Right kidney (tissue), 1 donor: Measurements from ENCODE around the gene AGPAT1.

ENCODE experiments used
- DNase-seq: peaks from one replicate; pipeline ENCODE4 v3.0.0-alpha.2; 2016

Gene AGPAT1

GRCh38 chr6:32170294-32170693 is 5.6 kb downstream of the AGPAT1 start:
- no peak for DNase-seq

- DNase-seq = no peak
Measured at GRCh38 chr6:32168807-32169591, 6.9 kb downstream of the AGPAT1 start.

GRCh38 chr6:32168350-32168749 is 7.5 kb downstream of the AGPAT1 start:
- DNase-seq = no peak

DNA sequence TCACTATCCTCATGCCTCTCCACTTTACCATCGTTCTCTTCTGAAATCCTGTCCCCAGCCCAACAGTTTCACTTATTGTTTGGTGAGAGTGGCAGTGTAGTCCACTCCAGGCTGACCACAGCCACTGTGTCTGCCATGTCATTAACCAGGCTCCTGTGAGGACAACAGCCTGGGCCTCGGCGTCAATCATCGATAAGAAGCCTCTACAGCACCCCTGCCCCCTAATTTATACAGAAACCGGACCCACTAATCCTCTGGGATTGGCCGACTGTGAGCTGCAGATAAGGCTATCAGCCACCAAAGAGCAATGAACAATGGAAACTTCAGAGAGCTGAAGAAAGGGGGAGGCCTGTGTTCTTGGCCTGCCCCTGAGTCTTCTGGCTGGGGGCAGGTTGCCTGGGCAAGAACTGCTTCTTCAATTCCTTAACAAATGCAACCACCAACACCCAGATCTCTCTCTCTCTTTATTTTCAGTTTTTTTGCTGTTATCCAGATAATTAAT is 8.1 kb downstream of the AGPAT1 start:
- no peak for DNase-seq

DNA sequence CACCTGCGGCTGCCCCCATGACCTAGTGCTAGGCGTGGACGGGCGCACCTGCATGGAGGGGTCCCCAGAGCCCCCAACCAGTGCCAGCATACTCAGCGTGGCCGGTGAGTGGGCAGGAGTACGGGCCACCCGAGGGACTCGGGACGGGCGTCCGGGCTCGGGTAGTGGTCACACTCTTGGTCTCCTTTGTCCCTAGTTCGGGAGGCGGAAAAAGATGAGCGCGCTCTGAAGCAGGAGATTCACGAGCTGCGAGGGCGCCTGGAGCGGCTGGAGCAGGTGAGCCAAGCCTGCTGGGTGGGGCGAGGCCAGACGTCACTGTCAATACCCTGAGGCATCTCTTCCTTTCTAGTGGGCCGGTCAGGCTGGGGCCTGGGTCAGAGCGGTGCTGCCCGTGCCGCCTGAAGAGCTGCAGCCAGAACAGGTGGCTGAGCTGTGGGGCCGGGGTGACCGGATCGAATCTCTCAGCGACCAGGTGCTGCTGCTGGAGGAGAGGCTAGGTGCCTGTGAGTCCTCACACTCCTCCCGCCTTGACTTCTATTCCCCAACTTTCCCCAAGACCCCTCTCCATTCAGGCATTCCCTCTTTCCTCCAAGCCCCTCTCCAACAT is 8.6 kb downstream of the AGPAT1 start:
- DNase-seq = no peak

- DNase-seq = no peak
Measured at GRCh38 chr6:32166411-32167061, 9.3 kb downstream of the AGPAT1 start.

- DNase-seq = no peak
Measured at GRCh38 chr6:32164295-32164694, 11.6 kb downstream of the AGPAT1 start, which contains the start of gene EGFL8. Gene EGFL8, plus strand, starts transcription at chr6:32164595. Its CDS starts 1,571 bp downstream, at chr6:32166166.

DNA sequence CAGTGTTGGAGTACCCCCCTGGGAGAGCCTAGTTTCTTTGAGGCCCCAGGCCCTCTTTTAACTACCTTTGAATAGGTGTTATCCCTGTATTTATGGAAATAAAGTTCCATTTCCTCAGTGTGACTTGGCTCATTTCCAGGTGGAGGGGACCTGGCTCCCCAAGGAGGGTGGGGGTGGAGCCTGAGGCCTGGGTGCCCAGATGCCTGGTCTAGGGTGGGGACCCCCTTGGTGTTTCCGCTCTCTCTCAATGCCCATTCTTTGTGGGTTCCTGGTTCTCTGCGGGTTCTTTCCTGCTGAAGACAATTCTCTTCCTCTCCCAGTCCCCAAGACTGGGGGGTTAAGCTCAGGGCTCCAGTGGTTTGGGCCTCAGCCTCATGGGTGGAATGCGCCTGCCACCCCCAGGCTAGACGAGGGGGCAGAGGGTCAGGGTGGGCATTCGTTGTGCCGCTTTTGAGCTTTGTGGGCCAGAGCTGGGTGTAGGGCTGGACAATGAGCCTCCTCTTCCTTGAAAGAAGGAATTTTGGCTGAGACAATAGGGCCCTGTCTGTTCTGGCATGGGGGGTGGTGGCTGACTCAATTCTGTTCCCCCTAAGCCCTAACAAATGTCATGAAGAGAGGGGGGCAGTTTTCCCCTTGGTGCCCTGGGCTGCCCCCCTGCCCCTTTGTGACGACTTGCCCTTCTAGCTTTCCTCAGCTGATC is 12.2 kb downstream of the AGPAT1 start:
- no peak for DNase-seq

DNA sequence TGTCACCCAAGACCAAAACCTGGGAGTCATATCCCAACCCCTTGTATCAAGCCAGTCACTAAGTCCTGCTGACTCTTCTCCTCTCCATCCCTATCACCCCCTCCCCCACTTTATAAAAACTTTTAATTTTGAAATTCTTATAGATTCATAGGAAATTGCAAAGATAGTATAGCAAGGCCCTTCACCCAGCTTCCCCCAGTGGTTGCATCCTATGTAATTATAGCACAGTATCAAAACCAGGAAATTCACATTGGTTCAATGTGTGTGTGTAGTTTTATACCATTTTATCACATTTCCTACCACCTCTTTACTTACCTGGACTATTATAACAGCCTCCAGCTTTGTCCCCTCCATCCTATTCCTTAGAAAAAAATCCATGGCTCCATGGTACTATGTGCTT is 17.8 kb downstream of the AGPAT1 start:
- no peak for DNase-seq

GRCh38 chr6:32156891-32157290 is 19.0 kb downstream of the AGPAT1 start:
- no peak for DNase-seq

- DNase-seq = peak; percentile 88
Measured at GRCh38 chr6:32154514-32155161, 21.2 kb downstream of the AGPAT1 start.

DNA sequence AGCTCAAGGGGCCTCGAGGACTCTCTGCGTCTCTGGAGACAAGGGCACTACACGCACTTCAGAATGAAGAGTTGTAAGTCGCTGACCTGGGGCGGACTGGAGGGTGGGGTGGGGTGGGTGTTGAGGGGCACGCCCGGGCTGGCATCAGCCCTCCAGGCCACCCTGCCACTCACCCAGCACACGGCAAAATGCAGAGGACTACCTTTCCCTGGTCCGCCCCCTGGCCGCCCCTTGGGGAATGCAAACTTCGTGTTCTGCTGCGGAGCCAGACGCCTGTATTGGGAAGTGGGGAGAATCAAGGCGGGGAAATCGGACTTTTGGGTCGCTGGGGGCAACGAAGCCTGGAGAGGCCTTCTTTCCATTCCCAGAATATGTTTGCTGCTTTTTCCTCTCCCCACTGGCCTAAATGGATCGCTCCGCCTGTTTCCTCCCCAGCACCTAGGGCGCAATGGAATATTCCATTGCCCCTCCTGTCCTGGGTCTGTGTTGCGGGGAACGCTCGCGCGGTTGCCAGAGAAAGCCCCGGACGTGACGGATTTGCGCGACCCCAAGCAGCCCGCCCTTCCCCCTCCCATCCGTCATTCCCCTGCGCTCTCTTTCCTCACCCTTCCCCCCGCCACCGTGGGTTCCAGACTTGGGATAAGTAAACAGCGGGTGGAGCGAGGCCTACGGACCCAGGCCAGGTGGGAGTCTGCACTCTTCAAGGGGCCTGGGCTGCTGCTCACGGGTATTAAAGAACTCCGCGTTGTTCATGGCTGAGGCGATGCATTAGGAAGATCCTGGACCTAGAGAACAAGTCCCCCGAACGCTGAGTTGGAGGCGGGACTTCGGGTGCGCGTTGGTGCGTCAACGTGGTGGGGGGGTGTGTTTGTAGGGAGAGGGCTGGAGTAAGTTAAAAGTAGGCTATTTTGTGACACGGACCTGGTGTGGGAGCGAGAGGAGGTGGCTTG is 22.0 kb downstream of the AGPAT1 start, which contains the start of gene PPT2:
TSS of gene PPT2 (plus strand) at position 578 of the 950 bp plus-strand sequence. CDS start 454 bp downstream, outside the sequence.
- peak; percentile 89 for DNase-seq

DNA sequence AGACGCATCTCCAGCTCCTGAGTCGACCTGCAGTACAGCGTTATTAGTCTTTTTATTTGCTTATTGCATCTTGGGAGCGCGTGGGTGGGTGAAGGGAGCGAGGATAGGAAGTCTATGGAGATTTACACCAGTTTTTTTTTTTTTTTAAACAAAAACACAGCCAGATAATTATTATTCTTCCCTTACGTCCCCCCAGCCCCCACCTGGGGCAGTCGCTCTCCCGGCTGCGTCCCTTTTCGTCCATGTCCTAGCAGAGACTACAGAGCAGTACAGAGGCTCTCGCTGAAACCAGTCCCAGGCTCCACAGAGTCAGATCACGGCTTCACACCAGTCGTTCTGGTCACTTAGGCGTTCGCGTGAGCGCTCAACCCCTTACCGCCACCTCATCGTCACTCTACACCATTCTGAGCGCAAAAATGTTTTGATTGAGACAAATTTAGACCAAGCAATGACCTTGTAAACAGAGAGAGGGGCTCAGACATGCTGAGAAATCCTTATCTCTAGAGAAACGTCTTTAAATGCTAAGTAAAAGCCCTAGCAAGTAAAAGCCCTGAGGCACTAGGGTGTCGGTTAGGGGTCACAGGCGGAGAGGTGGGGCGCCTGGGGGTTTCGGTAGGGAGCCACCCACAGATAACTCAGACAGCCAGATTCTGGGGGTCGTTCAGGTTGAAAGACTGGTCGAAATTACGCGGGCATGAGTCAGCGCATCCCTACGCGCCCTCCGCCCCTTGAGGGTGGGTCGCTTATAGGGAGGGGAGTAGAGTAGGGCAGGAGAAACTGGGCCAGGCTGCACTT is 22.9 kb downstream of the AGPAT1 start:
- DNase-seq = peak; percentile 67

GRCh38 chr6:32151863-32152768 is 23.8 kb downstream of the AGPAT1 start, which contains the start of gene PRRT1:
Gene PRRT1, minus strand, starts transcription at chr6:32151939. Its CDS starts 112 bp downstream, at chr6:32151827.
- DNase-seq = peak; percentile 44

- peak; percentile 36 for DNase-seq
Measured at GRCh38 chr6:32151181-32151862, 24.6 kb downstream of the AGPAT1 start.

- DNase-seq = peak; percentile 57
Measured at GRCh38 chr6:32149932-32150870, 25.7 kb downstream of the AGPAT1 start.
